Measurements from ENCODE around the gene GJC1.

The GJC1 gene

DNA sequence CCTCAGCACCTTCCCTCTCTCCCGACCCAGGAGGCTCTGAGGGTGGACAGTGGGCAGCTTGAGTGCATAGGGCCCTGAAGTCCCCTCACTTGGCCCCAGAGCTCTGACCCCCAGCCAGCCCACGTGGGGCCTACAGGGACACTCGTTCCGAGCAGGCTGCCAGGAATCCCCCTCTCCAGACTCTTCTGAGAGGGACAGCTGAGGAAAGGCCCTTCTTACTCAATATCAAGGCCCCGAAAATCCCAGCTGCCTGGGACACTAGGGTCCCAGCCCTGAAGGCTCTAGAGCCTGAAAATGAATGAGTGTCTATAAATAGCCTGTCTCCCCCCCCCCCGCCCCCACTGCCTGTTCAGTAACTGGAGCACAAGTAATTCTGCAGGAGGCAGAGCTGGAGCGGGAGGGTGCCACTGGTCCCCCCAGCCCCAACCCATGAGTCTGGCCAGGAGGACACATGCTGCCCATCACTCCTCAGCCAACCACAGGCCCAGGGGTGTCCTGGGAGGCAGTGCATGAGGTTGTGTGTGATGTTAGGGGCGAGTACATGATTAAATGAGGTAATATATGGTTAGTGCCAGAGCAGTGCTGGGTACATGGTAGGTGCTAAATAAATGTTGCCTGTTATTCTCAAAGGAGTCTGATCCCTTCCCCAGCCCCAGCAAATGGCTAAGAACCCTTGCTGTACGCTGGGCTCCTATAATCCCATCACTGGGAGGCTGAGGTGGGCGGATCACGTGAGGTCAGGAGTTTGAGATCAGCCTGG lies 59.7 kb downstream of the GJC1 start:
- H3K18ac ChIP-seq (ENCODE audit: low read depth in 1 of 2, low read length in 2 of 2) = no peak overlapping the region
- H3K36me3 ChIP-seq (ENCODE audit: control insufficient read depth in 1 of 2, insufficient read depth in 2 of 2, low read depth in 1 of 2, low read length in 2 of 2) = peaks cover 0 to 5% of the 10 kb centered on the region in 2 experiments
- no peak overlapping the region for H2BK120ac ChIP-seq (ENCODE audit: low read depth, low read length)
- no peak overlapping the region for H2AFZ ChIP-seq (ENCODE audit: low read depth, low read length)
- no peak overlapping the region for H2AK5ac ChIP-seq (ENCODE audit: low read length, severe bottlenecking)
- no peak overlapping the region for H4K8ac ChIP-seq (ENCODE audit: low read length)
- H3K4me3 ChIP-seq (ENCODE audit: insufficient read depth in 1 of 2, low read depth in 1 of 2, low read length in 2 of 2) = no peak overlapping the region
- H3K79me1 ChIP-seq (replicated peaks; ENCODE audit: low read length, poor library complexity, severe bottlenecking) = no peaks in the 10 kb centered on the region
- H2BK5ac ChIP-seq (ENCODE audit: low read depth, low read length, poor library complexity, severe bottlenecking) = no peak overlapping the region
- no peak overlapping the region for H3K27ac ChIP-seq (ENCODE audit: low read length, poor library complexity, severe bottlenecking)
- H3K14ac ChIP-seq (ENCODE audit: low read length in 2 of 2) = peak overlapping the region in 1 of 2 experiments; percentile 62
- 78% methylated on average over 9 of the region's 11 CpGs for WGBS
- H4K91ac ChIP-seq (ENCODE audit: low read length) = no peak overlapping the region
- DNase-seq = peak; percentile 24
- H3K4ac ChIP-seq (ENCODE audit: low read depth in 1 of 2, low read length in 2 of 2) = no peak overlapping the region
- H2BK12ac ChIP-seq (ENCODE audit: low read length in 2 of 2) = no peak overlapping the region
- peaks cover 39% of the 10 kb centered on the region for H3K4me1 ChIP-seq (ENCODE audit: control insufficient read depth, insufficient read depth, low read depth, low read length)
- H3K4me2 ChIP-seq (ENCODE audit: low read length, poor library complexity, severe bottlenecking) = no peak overlapping the region
- no peak overlapping the region for H2BK15ac ChIP-seq (ENCODE audit: low read depth, poor library complexity, severe bottlenecking)
- peaks cover 4 to 53% of the 10 kb centered on the region in 2 experiments for H3K27me3 ChIP-seq (ENCODE audit: control insufficient read depth in 1 of 2, insufficient read depth in 1 of 2, low read length in 2 of 2)
- no peak overlapping the region for H3K9ac ChIP-seq (ENCODE audit: low read length)
- no peaks in the 10 kb centered on the region for H3K9me3 ChIP-seq (ENCODE audit: control insufficient read depth, low read length)
- H3K23ac ChIP-seq (ENCODE audit: low read length in 2 of 2) = no peak overlapping the region

DNA sequence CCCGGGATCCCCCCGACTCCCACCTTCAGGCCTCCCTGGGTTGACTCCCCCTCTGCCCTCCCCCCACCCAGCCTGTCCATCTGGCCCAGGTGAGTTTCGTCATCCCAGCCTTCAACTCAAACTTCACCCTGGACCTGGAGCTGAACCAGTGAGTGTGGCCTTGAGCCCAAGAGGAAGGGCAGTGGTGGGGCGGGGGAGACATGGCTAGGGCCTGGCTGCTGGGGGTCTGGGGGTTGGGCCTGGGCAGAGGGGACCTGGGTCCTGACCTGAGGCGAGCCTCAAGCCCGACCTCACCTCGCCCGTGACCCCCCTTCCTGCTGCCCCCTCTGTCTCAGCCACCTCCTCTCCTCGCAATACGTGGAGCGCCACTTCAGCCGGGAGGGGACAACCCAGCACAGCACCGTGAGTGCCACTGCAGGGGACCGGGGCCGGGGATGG lies 60.4 kb downstream of the GJC1 start:
- Histone ChIP-seq H3K9ac (ENCODE audit: low read length) (no peak overlapping the region), H3K18ac (ENCODE audit: low read depth in 1 of 2, low read length in 2 of 2) (no peak overlapping the region), H3K36me3 (ENCODE audit: control insufficient read depth in 1 of 2, insufficient read depth in 2 of 2, low read depth in 1 of 2, low read length in 2 of 2) (peaks cover 0 to 2% of the 10 kb centered on the region in 2 experiments), H3K27me3 (ENCODE audit: control insufficient read depth in 1 of 2, insufficient read depth in 1 of 2, low read length in 2 of 2) (peaks cover 4 to 55% of the 10 kb centered on the region in 2 experiments), H4K91ac (ENCODE audit: low read length) (no peak overlapping the region), H2BK120ac (ENCODE audit: low read depth, low read length) (no peak overlapping the region), H2AK5ac (ENCODE audit: low read length, severe bottlenecking) (no peak overlapping the region), H3K79me1 (replicated peaks; ENCODE audit: low read length, poor library complexity, severe bottlenecking) (no peaks in the 10 kb centered on the region), H3K4me3 (ENCODE audit: insufficient read depth in 1 of 2, low read depth in 1 of 2, low read length in 2 of 2) (no peak overlapping the region), H3K9me3 (ENCODE audit: control insufficient read depth, low read length) (no peaks in the 10 kb centered on the region), H3K4me1 (ENCODE audit: control insufficient read depth, insufficient read depth, low read depth, low read length) (peaks cover 34% of the 10 kb centered on the region), H3K14ac (ENCODE audit: low read length in 2 of 2) (peak overlapping the region in 1 of 2 experiments; percentile 38), H2BK5ac (ENCODE audit: low read depth, low read length, poor library complexity, severe bottlenecking) (no peak overlapping the region), H2BK15ac (ENCODE audit: low read depth, poor library complexity, severe bottlenecking) (no peak overlapping the region), H2AFZ (ENCODE audit: low read depth, low read length) (no peak overlapping the region), H3K23ac (ENCODE audit: low read length in 2 of 2) (no peak overlapping the region), H3K4ac (ENCODE audit: low read depth in 1 of 2, low read length in 2 of 2) (no peak overlapping the region), H3K27ac (ENCODE audit: low read length, poor library complexity, severe bottlenecking) (no peak overlapping the region), H4K8ac (ENCODE audit: low read length) (no peak overlapping the region), H3K4me2 (ENCODE audit: low read length, poor library complexity, severe bottlenecking) (no peak overlapping the region), H2BK12ac (ENCODE audit: low read length in 2 of 2) (no peak overlapping the region)
- no peak for DNase-seq
- 85% methylated on average over 11 of the region's 15 CpGs for WGBS

GRCh38 chr17:44769230-44769629 lies 60.9 kb downstream of the GJC1 start:
- H3K4me1 ChIP-seq (ENCODE audit: control insufficient read depth, insufficient read depth, low read depth, low read length) = peaks cover 32% of the 10 kb centered on the region
- H3K27ac ChIP-seq (ENCODE audit: low read length, poor library complexity, severe bottlenecking) = no peak overlapping the region
- H2AFZ ChIP-seq (ENCODE audit: low read depth, low read length) = no peak overlapping the region
- H2AK5ac ChIP-seq (ENCODE audit: low read length, severe bottlenecking) = no peak overlapping the region
- no peak overlapping the region for H3K18ac ChIP-seq (ENCODE audit: low read depth in 1 of 2, low read length in 2 of 2)
- DNase-seq = no peak
- H4K91ac ChIP-seq (ENCODE audit: low read length) = no peak overlapping the region
- no peak overlapping the region for H3K14ac ChIP-seq (ENCODE audit: low read length in 2 of 2)
- no peak overlapping the region for H3K23ac ChIP-seq (ENCODE audit: low read length in 2 of 2)
- H2BK5ac ChIP-seq (ENCODE audit: low read depth, low read length, poor library complexity, severe bottlenecking) = no peak overlapping the region
- H4K8ac ChIP-seq (ENCODE audit: low read length) = no peak overlapping the region
- H3K9me3 ChIP-seq (ENCODE audit: control insufficient read depth, low read length) = no peaks in the 10 kb centered on the region
- H2BK12ac ChIP-seq (ENCODE audit: low read length in 2 of 2) = no peak overlapping the region
- no peak overlapping the region for H3K9ac ChIP-seq (ENCODE audit: low read length)
- peaks cover 4 to 55% of the 10 kb centered on the region in 2 experiments for H3K27me3 ChIP-seq (ENCODE audit: control insufficient read depth in 1 of 2, insufficient read depth in 1 of 2, low read length in 2 of 2)
- no peak overlapping the region for H2BK15ac ChIP-seq (ENCODE audit: low read depth, poor library complexity, severe bottlenecking)
- H2BK120ac ChIP-seq (ENCODE audit: low read depth, low read length) = no peak overlapping the region
- H3K79me1 ChIP-seq (replicated peaks; ENCODE audit: low read length, poor library complexity, severe bottlenecking) = no peaks in the 10 kb centered on the region
- H3K36me3 ChIP-seq (ENCODE audit: control insufficient read depth in 1 of 2, insufficient read depth in 2 of 2, low read depth in 1 of 2, low read length in 2 of 2) = peaks cover 0 to 2% of the 10 kb centered on the region in 2 experiments
- H3K4me3 ChIP-seq (ENCODE audit: insufficient read depth in 1 of 2, low read depth in 1 of 2, low read length in 2 of 2) = no peak overlapping the region
- 77% methylated on average over 6 of the region's 6 CpGs for WGBS
- H3K4ac ChIP-seq (ENCODE audit: low read depth in 1 of 2, low read length in 2 of 2) = no peak overlapping the region
- no peak overlapping the region for H3K4me2 ChIP-seq (ENCODE audit: low read length, poor library complexity, severe bottlenecking)

DNA sequence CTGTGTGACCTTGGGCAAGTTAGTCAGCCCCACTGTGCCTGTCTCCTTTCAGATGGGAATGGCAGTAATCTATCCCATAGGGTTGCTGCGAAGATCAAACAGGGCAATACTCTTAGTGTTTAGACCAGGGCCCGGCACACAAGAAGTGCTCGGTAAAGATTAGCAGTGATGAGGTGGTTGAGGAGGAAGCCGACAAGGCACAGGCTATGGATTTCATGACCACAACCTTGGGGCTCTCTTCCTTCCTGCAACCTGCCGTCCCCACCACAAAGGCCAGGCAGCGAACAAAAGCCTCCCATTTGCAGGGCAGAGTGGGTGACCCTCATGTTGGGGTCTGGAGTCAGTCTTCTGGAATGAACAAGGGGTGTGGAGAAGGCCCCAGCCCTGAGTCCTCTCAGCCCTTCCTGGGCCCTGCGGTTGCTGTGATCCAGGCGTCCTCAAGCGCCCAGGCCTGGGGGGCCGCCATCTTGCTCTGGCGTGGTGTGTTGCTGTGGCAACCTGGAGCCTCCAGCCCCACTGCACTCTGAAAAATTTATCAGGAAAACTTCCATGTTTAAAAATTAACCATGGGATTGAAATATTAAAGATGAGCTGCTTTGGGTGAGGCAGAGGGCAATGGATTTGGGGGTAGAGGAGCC lies 61.5 kb downstream of the GJC1 start:
- no peak overlapping the region for H3K14ac ChIP-seq (ENCODE audit: low read length in 2 of 2)
- no peak overlapping the region for H2BK120ac ChIP-seq (ENCODE audit: low read depth, low read length)
- H3K4ac ChIP-seq (ENCODE audit: low read depth in 1 of 2, low read length in 2 of 2) = no peak overlapping the region
- peaks cover 4 to 55% of the 10 kb centered on the region in 2 experiments for H3K27me3 ChIP-seq (ENCODE audit: control insufficient read depth in 1 of 2, insufficient read depth in 1 of 2, low read length in 2 of 2)
- H4K91ac ChIP-seq (ENCODE audit: low read length) = no peak overlapping the region
- peaks cover 32% of the 10 kb centered on the region for H3K4me1 ChIP-seq (ENCODE audit: control insufficient read depth, insufficient read depth, low read depth, low read length)
- WGBS = 89% methylated on average over 11 of the region's 11 CpGs
- peak overlapping the region; percentile 43 for H2AK5ac ChIP-seq (ENCODE audit: low read length, severe bottlenecking)
- no peak overlapping the region for H3K27ac ChIP-seq (ENCODE audit: low read length, poor library complexity, severe bottlenecking)
- peaks cover 0 to 2% of the 10 kb centered on the region in 2 experiments for H3K36me3 ChIP-seq (ENCODE audit: control insufficient read depth in 1 of 2, insufficient read depth in 2 of 2, low read depth in 1 of 2, low read length in 2 of 2)
- no peak overlapping the region for H3K4me2 ChIP-seq (ENCODE audit: low read length, poor library complexity, severe bottlenecking)
- no peak overlapping the region for H2BK5ac ChIP-seq (ENCODE audit: low read depth, low read length, poor library complexity, severe bottlenecking)
- no peak overlapping the region for H2BK12ac ChIP-seq (ENCODE audit: low read length in 2 of 2)
- no peaks in the 10 kb centered on the region for H3K79me1 ChIP-seq (replicated peaks; ENCODE audit: low read length, poor library complexity, severe bottlenecking)
- no peak overlapping the region for H2AFZ ChIP-seq (ENCODE audit: low read depth, low read length)
- no peak overlapping the region for H3K9ac ChIP-seq (ENCODE audit: low read length)
- H4K8ac ChIP-seq (ENCODE audit: low read length) = no peak overlapping the region
- no peak overlapping the region for H2BK15ac ChIP-seq (ENCODE audit: low read depth, poor library complexity, severe bottlenecking)
- no peak overlapping the region for H3K4me3 ChIP-seq (ENCODE audit: insufficient read depth in 1 of 2, low read depth in 1 of 2, low read length in 2 of 2)
- no peaks in the 10 kb centered on the region for H3K9me3 ChIP-seq (ENCODE audit: control insufficient read depth, low read length)
- H3K18ac ChIP-seq (ENCODE audit: low read depth in 1 of 2, low read length in 2 of 2) = no peak overlapping the region
- H3K23ac ChIP-seq (ENCODE audit: low read length in 2 of 2) = no peak overlapping the region
- DNase-seq = no peak
